NCI-H2227 (cell line): ENCODE results near the gene MEIG1.
"Not testable (repeated sequence)": the region's sequence is repeated elsewhere in the genome, so short reads cannot be mapped to it uniquely, and the experiment has no call there.

Experiments
- DNase-seq: peaks from one replicate; lab custom pipeline; 2025; ENCODE audit not compliant: unreplicated experiment; lab: John Stamatoyannopoulos, UW

MEIG1 gene, protein sequence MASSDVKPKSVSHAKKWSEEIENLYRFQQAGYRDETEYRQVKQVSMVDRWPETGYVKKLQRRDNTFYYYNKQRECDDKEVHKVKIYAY

DNA sequence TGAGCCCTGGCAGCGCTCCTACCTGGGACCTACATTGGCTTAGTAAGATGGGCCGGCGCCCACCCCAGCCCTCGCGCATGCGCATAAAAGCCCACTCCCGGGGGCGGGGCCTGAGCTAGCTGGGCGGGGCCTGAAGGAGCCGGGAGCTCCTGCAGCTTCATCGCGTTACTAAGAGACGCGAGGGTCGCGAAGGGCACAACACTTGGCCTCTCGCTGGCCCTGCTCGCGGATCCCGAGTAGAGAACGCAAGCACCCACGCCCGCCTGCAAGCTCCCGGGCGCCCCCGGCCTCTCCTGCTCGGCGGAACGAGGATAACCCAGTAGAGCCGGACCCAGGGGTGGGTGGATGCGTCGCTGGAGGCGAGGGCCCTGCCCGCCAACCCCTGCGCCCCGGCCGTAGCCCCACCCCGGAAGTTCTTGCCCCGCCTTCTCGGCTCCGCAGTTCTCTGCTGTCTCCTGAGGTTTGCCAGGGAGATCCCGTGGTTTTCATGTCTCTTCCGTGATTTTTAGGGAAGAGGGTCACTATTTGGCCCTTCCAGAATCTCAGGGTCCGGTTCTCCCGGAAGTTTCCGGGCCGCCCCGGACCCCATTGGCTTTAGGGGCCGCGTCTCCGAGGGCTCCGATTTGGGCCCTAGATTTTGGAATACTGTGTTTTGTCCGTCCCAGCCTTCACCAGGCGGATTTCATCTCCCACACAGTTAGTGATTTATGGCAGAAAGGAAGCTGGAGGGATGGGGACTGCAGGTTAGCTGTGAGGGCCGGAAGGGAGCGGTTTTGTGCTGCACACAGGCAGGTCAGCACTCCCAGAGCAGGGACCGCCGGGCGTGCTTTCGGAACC, at the start of gene MEIG1:
TSS of gene MEIG1 (plus strand) at position 168 of the 837 bp plus-strand sequence. CDS start 7,081 bp downstream, outside the sequence.
- peak; percentile 91 for DNase-seq

DNA sequence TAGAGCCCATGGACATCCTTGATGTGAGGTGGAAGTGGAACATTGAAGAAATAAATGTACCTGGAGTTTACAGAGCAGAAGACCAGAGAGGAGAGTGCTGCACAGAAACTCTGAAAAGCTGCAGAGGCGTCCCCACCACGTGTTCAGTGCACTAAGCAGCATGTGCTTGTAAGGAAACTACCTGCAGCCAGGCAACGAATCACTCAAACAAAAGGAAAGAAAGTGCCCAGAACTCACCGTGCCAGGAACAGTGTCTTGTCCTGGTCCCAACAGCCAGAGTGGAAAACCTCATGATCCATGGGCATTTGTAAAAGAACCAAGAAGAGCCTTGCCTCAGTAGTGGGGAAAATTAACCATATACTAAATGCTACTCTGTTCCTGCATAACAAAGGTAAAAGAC, 48.2 kb upstream of the MEIG1 start:
- no peak for DNase-seq

DNA sequence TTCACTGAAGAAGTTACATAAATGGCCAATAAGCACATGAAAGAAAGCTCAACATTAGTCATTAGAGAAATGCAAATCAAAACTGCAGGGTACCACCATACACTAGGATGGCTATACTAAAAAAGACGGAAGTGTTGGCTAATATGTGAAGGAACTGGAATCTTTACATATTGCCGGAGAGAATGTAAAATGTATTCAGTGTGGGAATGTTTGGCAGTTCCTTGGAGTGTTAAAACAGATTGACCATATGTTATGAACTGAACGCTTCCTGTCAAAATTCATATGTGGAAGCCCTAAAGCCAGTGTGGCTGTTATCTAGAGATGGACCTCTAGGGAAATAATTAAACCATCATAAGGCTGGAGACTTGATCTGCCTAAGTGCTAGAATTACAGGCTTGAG, 47.4 kb upstream of the MEIG1 start:
- DNase-seq = no peak

DNA sequence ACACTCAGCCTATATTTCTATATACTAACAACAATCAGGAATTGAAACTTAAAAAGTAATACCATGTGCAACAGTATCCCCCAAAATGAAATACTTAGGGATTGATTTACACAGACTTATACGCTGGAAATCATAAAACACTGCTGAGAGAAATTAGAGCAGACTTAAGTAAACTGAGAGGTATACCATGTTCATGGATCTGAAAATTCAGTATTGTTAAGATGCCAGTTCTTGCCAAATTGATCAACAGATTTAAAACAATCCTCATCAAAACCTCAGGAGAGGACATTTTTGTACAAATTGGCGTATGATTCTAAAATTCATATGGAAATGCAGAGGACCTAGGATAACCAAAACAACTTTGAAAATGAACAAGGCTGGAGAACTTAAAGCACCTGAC, 42.6 kb upstream of the MEIG1 start:
- DNase-seq = no peak

DNA sequence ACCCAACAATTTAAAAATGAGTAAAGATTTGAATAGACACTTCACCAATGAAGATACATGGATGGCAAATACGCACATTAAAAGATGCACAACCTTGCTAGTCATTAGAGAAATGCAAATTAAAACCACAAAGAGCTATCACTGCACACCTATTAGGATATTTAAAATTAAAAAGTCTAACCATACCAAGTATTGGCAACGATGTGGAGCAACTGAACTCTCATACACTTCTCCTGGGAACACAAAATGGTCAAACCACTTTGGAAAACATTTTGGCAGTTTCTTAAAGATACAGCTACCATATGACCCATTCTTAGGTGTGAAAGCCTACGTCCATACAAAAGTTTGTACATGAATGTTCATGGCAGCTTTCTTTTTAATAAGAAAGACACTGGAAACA, 41.4 kb upstream of the MEIG1 start:
- no peak for DNase-seq

DNA sequence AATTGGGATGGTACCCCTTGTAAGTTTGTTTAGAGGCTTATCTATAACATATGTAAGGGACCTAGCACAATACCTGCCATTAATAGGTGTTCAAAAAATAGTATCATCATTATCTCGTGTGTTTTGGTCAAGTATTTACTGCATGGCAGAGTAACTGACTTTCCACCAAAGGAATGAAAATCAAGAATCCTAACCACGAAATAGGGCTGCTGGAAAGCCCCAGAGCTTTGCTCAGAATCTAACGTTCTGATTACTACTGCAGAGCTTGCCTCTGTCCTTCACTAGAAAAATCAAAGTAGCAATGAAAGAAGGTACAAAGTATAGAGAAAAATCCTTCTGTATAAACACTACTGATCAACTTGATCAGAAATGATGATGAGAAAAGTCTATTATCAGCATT, 40.2 kb upstream of the MEIG1 start:
- DNase-seq = no peak

DNA sequence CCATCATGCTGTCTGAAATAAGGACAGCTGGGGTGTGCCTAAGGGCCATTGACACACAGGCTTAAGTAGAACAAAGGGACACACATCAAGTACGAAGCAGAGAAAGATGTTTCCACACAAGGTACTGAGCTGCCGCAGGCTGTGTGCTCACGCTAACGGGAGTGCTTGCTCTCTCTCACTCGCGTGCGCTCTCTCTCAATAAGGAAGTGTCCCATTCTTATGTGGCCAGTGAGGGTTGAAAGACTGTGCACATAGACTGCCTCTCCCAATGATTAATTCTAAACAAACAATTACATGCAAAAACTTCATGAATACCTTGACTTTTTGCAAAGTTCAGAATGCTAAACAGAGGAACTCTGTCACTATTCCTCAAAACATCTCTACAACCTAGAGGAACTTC, 35.2 kb upstream of the MEIG1 start:
- no peak for DNase-seq

DNA sequence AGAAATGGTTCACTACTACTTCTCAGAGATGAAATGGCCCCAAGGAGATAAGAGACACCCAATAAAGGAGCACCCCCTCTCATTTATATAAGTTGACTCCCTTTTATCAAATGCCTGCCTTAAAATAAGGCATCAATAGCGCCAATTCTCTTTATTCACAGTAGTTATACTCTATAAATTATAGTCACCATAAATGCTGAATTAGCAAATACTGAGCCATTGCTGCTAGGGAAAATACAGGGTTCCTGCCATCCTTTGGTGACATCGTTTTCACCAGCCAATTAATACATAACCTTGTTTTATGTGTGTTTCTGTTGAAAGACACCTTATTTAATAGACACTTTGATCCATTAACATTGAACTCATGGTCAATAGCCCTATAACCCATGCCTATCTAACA, 33.9 kb upstream of the MEIG1 start:
- no peak for DNase-seq

DNA sequence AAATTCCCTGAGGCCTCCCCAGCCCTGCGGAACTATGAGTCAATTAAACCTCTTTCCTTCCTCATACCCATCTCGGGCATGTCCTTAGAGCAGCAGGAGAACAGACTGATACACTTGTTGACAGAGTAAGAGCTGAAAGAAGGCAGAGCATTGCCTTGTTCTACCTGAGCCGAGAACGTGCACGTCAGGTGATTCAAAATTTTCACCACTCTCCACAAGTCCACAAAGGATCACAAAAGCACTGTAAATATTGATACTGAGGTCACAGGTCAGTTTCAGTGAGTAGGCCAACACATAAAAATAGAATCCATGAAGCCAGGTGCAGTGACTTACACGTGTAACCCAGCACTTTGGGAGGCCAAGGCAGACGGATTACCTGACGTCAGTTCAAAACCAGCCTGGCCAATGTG, 33.1 kb upstream of the MEIG1 start:
- no peak for DNase-seq

DNA sequence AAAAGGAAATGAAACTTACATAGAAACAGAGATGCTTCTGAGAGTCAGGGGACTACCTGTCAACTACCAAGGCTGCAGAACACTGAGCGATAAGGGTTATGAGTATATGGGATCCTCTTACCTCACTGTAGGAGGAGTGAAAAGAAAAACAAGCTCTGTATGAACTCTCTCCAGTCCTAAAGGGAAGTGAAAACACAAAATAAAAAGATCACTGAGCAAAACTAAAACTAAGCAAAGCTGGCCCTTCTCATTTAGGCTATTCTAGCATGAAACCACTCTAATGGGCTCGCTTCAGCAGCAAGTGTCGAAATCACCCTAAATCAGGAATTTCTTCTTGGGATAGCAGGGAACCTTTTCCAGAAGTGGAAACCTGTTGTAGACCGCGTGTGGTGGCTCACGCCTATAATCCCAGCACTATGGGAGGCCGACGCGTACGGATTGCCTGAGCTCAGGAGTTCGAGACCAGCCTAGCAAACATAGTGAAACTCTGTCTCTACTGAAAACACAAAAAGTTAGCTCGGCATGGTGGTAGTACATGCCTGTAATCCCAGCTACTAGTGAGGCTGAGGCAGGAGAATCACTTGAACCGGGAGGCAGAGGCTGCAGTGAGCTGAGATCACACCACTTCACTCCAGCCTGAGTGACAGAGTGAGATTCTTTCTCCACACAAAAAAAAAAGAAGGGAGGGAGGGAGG, 32.3 kb upstream of the MEIG1 start:
- DNase-seq = no peak

DNA sequence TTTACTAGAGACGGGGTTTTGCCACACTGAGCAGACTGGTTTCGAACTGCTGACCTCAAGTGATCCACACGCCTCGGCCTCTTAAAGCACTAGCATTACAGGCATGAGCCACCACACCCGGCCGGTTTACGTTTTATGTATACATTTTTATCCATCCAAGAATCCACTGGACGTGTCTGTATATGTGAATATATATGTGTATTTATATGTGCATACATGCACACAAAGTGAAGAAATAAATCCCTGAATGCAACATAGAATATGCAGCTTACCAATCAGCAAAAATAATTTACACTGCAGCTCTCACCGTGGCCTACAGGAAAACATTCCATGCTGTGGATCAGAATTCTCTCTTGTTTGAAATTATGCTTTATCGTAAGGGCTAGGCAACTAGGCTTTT, 28.6 kb upstream of the MEIG1 start:
- DNase-seq = no peak

DNA sequence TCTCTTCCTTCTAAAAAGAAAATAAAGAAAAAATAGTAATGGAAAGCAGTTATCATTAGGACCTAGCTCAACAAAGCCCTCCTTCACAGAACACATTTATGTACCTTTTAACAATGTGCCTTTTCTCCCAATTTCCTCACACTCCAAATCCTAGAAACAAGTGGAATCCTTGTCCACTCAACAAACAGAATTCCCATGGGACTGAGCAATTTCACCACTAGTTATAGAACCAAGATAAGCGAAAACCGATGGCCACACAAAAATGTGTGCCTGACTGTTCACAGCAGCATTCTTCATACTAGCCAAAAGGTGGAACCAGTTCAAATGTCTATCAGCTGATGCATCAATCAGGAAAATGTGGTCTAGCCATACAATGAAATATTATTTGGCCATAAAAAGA, 22.6 kb upstream of the MEIG1 start:
- DNase-seq = no peak

DNA sequence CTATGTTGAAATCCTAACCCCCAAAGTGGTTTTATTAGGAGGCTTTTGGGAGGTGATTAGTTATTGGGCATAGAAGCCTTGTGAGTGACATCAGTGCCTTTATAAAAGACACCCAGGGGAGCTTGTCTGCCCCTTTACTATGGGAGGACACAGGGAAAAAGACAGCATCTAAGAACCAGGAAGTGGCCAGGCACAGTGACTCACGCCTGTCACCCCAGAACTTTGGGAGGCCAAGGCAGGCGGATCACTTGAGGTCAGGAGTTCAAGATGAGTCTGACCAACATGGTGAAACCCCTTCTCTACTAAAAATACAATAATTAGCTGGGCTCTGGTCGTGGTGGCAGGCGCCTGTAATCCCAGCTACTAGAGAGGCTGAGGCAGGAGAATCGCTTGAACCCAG, 20.2 kb upstream of the MEIG1 start:
- not testable (repeated sequence) for DNase-seq

DNA sequence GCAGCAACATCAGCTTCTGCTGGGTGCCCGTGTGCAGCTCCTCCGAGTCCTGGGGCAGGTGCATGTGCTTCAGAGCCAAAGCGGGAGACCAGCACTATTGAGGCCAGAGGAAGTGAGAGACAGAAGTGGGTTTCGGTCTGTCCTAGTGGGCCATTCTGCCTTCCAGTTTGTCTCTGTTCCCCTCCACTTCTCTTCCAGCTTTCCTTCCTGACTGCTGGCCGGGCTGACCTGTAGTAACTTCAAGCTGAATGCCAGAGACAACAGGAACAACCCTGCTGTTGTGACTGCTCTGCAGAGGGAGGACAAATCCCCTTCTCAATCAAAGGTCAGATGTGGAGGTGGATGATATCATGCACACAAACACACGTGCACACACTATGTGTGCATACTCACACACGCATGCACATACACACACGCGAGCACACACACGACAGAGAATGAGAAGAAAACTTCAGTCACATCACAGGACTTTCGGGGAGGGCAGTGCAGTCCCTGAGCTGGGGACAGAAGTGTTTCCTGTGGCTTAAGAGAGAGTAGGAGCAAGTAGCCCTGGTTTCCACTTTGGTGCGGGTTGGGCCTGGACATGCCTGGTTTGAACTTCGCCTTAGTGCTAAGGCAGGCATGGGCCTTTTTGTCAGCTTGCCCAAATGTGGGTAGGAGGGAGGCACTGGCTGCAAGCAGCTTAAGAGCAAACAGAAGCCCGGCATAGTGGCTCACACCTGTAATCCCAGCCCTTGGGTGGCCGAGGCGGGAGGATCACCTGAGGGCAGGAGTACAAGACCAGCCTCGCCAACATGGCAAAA, 16.8 kb upstream of the MEIG1 start:
- not testable (repeated sequence) for DNase-seq

DNA sequence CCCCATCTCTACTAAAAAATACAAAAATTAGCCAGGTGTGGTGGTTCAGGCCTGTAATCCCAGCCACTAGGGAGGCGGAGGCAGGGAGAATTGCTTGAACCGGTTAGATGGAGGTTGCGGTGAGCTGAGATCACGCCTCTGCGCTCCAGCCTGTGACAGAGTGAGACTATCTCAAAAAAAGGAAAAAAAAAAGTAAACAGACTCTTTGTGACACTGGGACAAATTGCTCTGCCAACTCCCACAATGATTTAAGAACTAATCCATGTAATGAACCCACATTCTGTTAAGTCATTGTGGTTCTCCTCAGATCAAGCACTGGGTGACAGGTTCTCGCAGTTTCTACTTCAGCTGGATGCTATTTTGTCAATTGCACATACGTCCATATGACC, 16.2 kb upstream of the MEIG1 start:
- not testable (repeated sequence) for DNase-seq

DNA sequence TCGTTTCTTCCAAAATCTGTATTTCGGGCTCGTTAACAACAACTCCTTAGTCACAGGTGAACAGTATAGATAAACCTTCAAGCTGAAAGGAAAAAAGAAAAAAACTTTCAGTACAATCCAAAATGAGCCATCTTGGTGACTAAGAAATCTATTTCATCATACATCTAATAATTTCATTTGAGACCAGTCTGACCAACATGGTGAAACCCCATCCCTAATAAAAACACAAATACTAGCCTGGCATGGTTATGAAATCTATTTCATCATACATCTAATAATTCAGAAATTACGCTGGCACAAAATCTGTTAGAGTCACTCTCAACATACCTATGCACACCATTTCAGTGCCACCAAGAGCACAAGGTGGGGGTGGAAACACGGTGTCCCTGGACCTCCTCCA, 14.1 kb upstream of the MEIG1 start:
- no peak for DNase-seq

DNA sequence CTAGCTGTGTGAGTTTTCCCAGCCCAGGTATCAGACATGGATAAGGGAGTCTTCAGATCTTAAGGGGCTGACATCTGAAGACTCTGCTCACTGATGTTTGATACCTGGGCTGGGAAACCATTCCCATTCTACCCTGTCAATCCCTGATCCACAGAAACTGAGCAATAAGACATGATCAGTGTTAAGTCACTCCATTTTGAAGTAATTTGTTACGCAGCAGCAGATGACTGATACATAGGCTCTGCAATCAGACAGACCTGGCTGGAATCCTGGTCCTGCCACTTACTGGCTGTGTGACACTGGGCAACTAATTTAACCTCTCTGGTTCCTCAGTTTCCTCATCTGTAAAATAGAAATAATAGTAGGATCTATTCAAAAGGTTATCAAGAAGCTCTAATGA, 11.9 kb upstream of the MEIG1 start:
- DNase-seq = no peak

DNA sequence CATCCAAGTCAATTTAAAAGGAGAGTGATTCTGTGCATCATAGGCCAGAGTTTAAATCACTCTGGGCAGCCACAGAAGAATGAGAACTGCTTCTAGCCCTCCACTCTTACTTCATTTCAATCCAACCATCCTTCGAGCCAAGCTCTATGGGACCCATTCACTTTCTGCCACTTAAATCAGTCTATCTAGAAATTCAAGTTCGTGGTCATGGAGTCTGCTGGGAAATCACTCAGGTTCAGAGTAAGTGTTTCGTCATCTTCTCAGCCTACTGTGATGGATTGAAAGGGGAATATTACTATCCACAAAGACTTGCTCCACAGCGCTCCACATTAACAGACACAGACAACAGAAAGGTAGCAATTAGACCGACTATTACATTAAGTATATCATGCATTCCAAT, 9.9 kb upstream of the MEIG1 start:
- no peak for DNase-seq

DNA sequence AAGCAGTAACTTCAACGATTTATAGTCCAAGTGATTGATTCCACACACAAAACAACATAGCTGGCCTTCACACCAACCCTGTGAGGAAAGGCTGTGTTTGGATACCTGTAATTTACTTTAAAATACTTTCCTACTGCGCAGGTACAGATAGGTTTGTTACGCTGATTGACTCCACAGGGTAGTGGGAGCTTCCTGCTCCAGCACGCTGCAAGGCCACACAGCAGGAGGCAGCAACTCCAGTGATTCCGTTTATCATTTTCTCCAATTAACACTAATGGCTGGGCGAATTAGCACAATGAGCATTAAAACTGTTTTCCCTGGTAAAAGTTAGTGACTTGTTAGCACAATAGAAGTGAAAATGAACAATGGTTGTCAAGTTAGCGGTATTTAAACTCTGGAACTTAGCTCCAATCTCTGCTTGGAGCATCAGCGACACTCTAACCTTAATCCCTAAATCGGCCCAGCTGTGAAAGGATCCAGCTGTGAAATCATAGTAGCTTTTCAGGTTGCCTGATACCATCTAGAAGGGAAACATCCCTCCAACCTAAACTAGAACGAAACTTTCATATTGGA, 6.3 kb upstream of the MEIG1 start:
- DNase-seq = no peak

DNA sequence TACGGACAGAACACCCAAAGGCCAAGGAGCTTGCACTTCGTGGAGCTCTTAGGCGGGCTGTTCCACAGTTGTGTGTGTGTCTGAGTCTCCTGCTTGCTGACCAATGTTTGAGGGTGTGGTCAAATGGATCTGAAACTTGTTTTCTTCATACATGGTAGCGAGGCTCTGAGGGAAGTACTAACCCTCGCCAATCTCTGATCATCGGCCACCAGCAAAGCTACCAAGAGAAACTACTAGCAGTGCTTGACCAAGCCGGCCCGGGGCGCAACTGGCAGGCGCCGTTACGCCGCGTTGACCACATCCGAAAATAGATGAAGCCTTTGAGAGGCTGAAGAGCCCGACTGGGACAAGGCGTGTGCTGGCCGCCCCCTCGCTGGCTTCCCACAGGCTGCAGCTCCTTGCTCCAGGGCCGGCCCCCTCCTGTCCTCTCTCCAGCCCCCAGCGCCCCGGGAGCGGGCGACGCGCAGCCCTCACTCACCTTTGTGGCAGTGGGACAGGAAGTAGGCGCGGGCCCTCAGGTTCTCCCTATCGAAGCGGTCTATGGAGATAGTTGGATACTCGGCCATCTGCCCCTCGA, 5.7 kb upstream of the MEIG1 start:
- peak; percentile 57 for DNase-seq
